ENCODE measurements around the gene RHOJ.

GRCh38 chr14:63322897-63323573 is 118.8 kb downstream of the RHOJ start:
- no peak for TF ChIP-seq CTCF (IDR thresholded peaks at IDR 0.05)
- TF ChIP-seq EZH2 (IDR thresholded peaks at IDR 0.05; ENCODE audit: borderline replicate concordance, insufficient read depth, low read depth, low read length, poor library complexity, severe bottlenecking) = no peak
